Aorta (tissue), 5 donors: ENCODE measurements around the gene PHACTR1. TPM values are rescaled to one million over a fixed set of nuclear protein-coding genes. Genes with fewer than 3 reads are reported as not detected.

Source experiments
- ATAC-seq: fragments of 200-7000 bp; cut with Tn5 transposase; one replicate; pipeline ENCODE4 v1.9.1; 2022; ENCODE audit warnings: moderate library complexity; ENCODE audit not compliant: low FRiP score
- DNase-seq, 2 donors: peaks; one replicate each; pipeline ENCODE4 v3.0.0-alpha.2; 2020
- H3K27ac ChIP-seq, 2 donors: one replicate each; pipeline ENCODE4 v1.5.1; 2013; ENCODE audit warnings: low read length in 2 of 2, mild to moderate bottlenecking in 2 of 2, moderate library complexity in 2 of 2, control low read depth in 1 of 2, inconsistent platforms in 1 of 2, low read depth in 1 of 2
- H3K27me3 ChIP-seq, 2 donors: one replicate each; pipeline ENCODE4 v1.6.1; 2013; ENCODE audit warnings: control low read depth in 1 of 2, low read length in 1 of 2, mild to moderate bottlenecking in 1 of 2, moderate library complexity in 1 of 2; ENCODE audit not compliant: insufficient read depth in 2 of 2, control insufficient read depth in 1 of 2
- H3K36me3 ChIP-seq, 2 donors: one replicate each; pipeline ENCODE4 v1.6.1; 2013; ENCODE audit warnings: control low read depth in 1 of 2, low read length in 1 of 2, mild to moderate bottlenecking in 1 of 2; ENCODE audit not compliant: insufficient read depth in 2 of 2, control insufficient read depth in 1 of 2
- H3K4me1 ChIP-seq, 2 donors: one replicate each; pipeline ENCODE4 v1.6.1; 2013; ENCODE audit warnings: low read length in 2 of 2, control low read depth in 1 of 2, mild to moderate bottlenecking in 1 of 2, moderate library complexity in 1 of 2; ENCODE audit not compliant: insufficient read depth in 2 of 2, control insufficient read depth in 1 of 2
- H3K4me3 ChIP-seq, 2 donors: one replicate each; pipeline ENCODE4 v1.5.1; 2013; ENCODE audit warnings: low read length in 2 of 2, control low read depth in 1 of 2, mild to moderate bottlenecking in 1 of 2
- H3K9me3 ChIP-seq: one replicate; pipeline ENCODE4 v1.6.1; 2013; ENCODE audit warnings: mild to moderate bottlenecking, low read length; ENCODE audit not compliant: control insufficient read depth
- WGBS, 2 donors: extraction: QIAGEN DNeasy Blood & Tissue Kit; methylation state at CpG; one replicate each; pipeline ENCODE4 v1.1.7; 2013; 5-methylcytosine and 5-hydroxymethylcytosine counted together
- intact Hi-C, 2 donors: fragments of 100-400 bp; cut with DNase I; formaldehyde crosslinking; loops; one replicate each; pipeline versions ENCODE4 v1.14.2 to v1.15.0; 2022
- polyA plus RNA-seq, 2 donors: library from polyadenylated mRNA; stranded (reverse); fragments of 200-250 nt; gene quantifications; one replicate each; pipeline ENCODE4 v1.2.3, GENCODE V29; 2013
- total RNA-seq, 2 donors: library from RNA; stranded (reverse); fragmentation: NEBNext Ultra II Directional; extraction: Animal tissue kit (Norgen Biotek cat#: 25700); gene quantifications; one replicate each; pipeline ENCODE4 v1.2.1, GENCODE V29; 2021
- donor health status: healthy with polysubstance abuse.
- donor health status: Bipolar disorder and iron deficiency.
- donor health status: DM: no; HTN: no; CAD: no.
- donor health status: DM: no; HTN: no; CAD: no.
- donor health status: DM: yes; HTN: yes; CAD: no.

Gene PHACTR1
- total and polyA plus RNA-seq, 4 donors, result 3.2 to 89.4 (median 20.1) TPM

GRCh38 chr6:13212538-13212937 is 496.0 kb downstream of the PHACTR1 start:
- Histone ChIP-seq H3K27ac (no peak overlapping the region), H3K9me3 (no peaks in the 10 kb centered on the region), H3K36me3 (peaks cover 6 to 7% of the 10 kb centered on the region in 2 donors), H3K4me1 (no peaks in the 10 kb centered on the region), H3K27me3 (no peaks in the 10 kb centered on the region), H3K4me3 (no peak overlapping the region)
- intact Hi-C loops, result no loop called here
- DNase-seq, result no peak
- WGBS, 2 donors, result 93 to 95% methylated on average over 14 of the region's 14 CpGs
- no peak for ATAC-seq

GRCh38 chr6:13215390-13215789 is 498.8 kb downstream of the PHACTR1 start:
- H3K9me3 ChIP-seq, result no peaks in the 10 kb centered on the region
- H3K4me3 ChIP-seq, result no peak overlapping the region
- DNase-seq (no peak), ATAC-seq (no peak)
- peak overlapping the region in 1 of 2 donors; percentile 43 for H3K27ac ChIP-seq
- H3K4me1 ChIP-seq, result peaks cover 0 to 1% of the 10 kb centered on the region in 2 donors
- H3K36me3 ChIP-seq, result peaks cover 6 to 7% of the 10 kb centered on the region in 2 donors
- no peaks in the 10 kb centered on the region for H3K27me3 ChIP-seq
- 95 to 96% methylated on average over 2 of the region's 2 CpGs for WGBS, 2 donors
- intact Hi-C loops, result no loop called here

GRCh38 chr6:13216236-13217014 is 499.9 kb downstream of the PHACTR1 start:
- DNase-seq, result no peak
- Histone ChIP-seq H3K4me3 (no peak overlapping the region), H3K9me3 (no peaks in the 10 kb centered on the region), H3K27ac (no peak overlapping the region), H3K4me1 (peaks cover 0 to 1% of the 10 kb centered on the region in 2 donors), H3K27me3 (no peaks in the 10 kb centered on the region), H3K36me3 (peaks cover 6 to 7% of the 10 kb centered on the region in 2 donors)
- ATAC-seq, result no peak
- intact Hi-C loops, result no loop called here
- 40 to 51% methylated on average over 2 of the region's 2 CpGs for WGBS, 2 donors

GRCh38 chr6:13217206-13217905 is 500.8 kb downstream of the PHACTR1 start:
- peak overlapping the region in 1 of 2 donors; percentile 55 for H3K27ac ChIP-seq
- 22 to 28% methylated on average over 4 of the region's 4 CpGs for WGBS, 2 donors
- no peaks in the 10 kb centered on the region for H3K27me3 ChIP-seq
- peaks cover 3% of the 10 kb centered on the region in 2 donors for H3K36me3 ChIP-seq
- no peak overlapping the region for H3K4me3 ChIP-seq
- H3K9me3 ChIP-seq, result no peaks in the 10 kb centered on the region
- DNase-seq (no peak), ATAC-seq (no peak)
- peaks cover 0 to 1% of the 10 kb centered on the region in 2 donors for H3K4me1 ChIP-seq
- intact Hi-C loops, result no loop called here

DNA sequence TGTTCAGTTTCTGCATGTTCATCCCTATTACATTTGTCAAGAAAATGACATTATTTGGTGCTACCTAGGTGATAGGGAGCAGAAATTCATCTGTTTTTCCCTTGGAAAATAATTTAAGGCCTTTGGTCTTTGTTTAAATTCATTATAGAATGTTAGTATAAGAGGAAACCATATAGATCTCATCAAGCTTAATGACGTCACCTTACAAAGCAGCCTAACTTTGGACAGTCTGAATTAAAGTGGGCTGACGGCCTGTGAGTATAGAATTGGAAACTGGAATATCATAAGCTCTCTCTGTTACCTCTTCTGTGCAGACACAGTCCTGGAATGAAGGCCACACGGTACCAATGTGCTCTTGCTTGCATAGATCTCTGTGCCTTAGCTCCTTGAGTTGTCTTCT is 503.7 kb downstream of the PHACTR1 start:
- Histone ChIP-seq H3K27me3 (no peaks in the 10 kb centered on the region), H3K36me3 (no peaks in the 10 kb centered on the region), H3K9me3 (no peaks in the 10 kb centered on the region), H3K4me3 (no peak overlapping the region), H3K4me1 (peaks cover 0 to 1% of the 10 kb centered on the region in 2 donors), H3K27ac (no peak overlapping the region)
- 91 to 92% methylated on average over 3 of the region's 3 CpGs for WGBS, 2 donors
- no peak for DNase-seq
- intact Hi-C loops, result no loop called here
- ATAC-seq, result no peak

DNA sequence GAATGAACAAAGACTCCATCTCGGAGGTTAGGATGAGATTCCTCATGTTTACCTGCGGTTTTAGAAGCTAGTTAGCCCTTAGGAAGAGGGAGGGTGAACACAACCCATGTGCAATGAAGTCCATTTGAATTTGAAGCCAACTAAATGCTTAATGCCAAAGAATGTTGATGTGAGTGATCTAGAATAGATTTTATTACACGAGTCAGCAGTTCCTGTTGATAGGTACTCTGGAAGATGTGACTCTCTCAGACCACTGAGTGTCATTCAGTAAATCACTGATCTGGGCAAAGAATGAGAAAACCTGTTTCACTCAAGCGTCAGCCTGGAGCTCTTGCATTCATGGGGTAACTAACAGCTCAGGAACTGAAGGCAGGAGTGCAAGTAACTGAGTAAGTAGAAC is 505.5 kb downstream of the PHACTR1 start:
- DNase-seq (no peak), ATAC-seq (no peak)
- peaks cover 0 to 1% of the 10 kb centered on the region in 2 donors for H3K4me1 ChIP-seq
- H3K27me3 ChIP-seq, result no peaks in the 10 kb centered on the region
- H3K27ac ChIP-seq, result no peak overlapping the region
- H3K36me3 ChIP-seq, result no peaks in the 10 kb centered on the region
- intact Hi-C loops, result no loop called here
- no peaks in the 10 kb centered on the region for H3K9me3 ChIP-seq
- H3K4me3 ChIP-seq, result no peak overlapping the region
- 80 to 81% methylated on average over 4 of the region's 4 CpGs for WGBS, 2 donors

GRCh38 chr6:13226071-13226470 is 509.5 kb downstream of the PHACTR1 start:
- 90 to 91% methylated on average over 2 of the region's 2 CpGs for WGBS, 2 donors
- Histone ChIP-seq H3K9me3 (no peaks in the 10 kb centered on the region), H3K27me3 (no peaks in the 10 kb centered on the region), H3K36me3 (no peaks in the 10 kb centered on the region), H3K27ac (no peak overlapping the region), H3K4me1 (no peaks in the 10 kb centered on the region), H3K4me3 (no peak overlapping the region)
- intact Hi-C loops, result no loop called here
- no peak for ATAC-seq
- no peak for DNase-seq

DNA sequence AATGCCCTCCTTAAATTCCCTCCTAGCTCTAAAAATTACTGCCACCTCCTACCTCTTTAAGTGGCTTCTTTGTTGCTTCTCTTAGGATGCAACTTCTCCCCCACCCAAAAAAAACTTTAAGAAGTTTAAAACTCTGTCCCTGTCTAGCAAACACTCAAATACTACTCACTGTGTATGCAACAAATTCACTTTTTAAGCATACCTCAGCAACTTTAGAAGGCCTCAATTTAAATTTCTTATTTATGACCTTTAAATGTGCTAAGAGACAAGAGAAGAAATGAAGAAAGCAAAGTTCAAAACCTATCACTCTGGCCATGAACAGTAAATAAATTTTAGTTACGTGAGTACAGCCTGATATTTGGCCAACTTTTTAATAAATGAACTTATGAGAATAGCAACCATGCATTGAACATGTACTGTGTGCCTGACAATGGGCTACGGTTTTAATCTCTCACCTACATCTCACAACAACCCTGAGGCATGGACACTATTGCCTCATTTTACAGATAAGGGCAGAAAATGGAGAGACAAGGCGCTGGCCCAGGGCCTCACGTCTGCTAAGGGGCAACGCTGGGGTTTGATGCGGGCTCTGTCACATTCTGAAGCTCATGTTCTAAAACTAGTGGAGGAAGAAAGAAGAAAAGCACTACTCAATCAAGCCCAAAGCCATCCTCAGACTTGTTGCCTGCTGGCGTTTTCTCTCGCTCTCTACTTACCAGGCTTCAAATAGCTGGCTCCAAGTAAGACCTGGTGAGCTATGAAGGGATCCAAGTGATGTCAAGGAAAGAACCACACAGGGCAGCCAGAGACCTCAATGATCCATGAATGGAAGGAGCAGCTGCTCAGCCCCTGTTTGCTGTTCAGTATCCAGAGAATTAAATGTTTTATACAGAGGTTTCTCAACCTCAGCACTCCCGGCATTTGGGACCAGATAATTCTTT is 512.0 kb downstream of the PHACTR1 start:
- H3K27me3 ChIP-seq, result no peaks in the 10 kb centered on the region
- intact Hi-C loops, result no loop called here
- no peaks in the 10 kb centered on the region for H3K9me3 ChIP-seq
- 82 to 85% methylated on average over 9 of the region's 9 CpGs for WGBS, 2 donors
- H3K4me1 ChIP-seq, result peaks cover 0 to 3% of the 10 kb centered on the region in 2 donors
- no peak for DNase-seq
- ATAC-seq, result no peak
- H3K36me3 ChIP-seq, result peaks cover 0 to 3% of the 10 kb centered on the region in 2 donors
- no peak overlapping the region for H3K4me3 ChIP-seq
- H3K27ac ChIP-seq, result no peak overlapping the region
